ENCODE results near the gene PSMD7. TPM values are rescaled to one million over a fixed set of nuclear protein-coding genes. Genes with fewer than 3 reads are reported as not detected.

PSMD7 gene
- total and polyA plus RNA-seq, 2 of the 4 experiments (the other 2 are of a cell fraction) = 80.8 to 98.3 TPM

GRCh38 chr16:74279805-74280204 is 16.8 kb upstream of the PSMD7 start:
- no peak overlapping the region for H3K4me2 ChIP-seq (ENCODE audit: low read depth, low read length)
- WGBS, 2 experiments (ENCODE audit: extremely low coverage in 2 of 2, insufficient read length in 1 of 2) = 81% methylated on average over 3 of the region's 6 CpGs; no CpG with 5 or more reads in 1 of the 2 experiments
- intact Hi-C loops (cut with micrococcal nuclease) (loop anchor here (5.0 kb wide), 1 partner anchor 403 kb away; no protein-coding TSS in a partner anchor), dilution Hi-C loops (cut with HindIII; ENCODE audit: low sequenced_read_pairs, unreplicated experiment) (no loop called here), in situ Hi-C loops (cut with MboI; ENCODE audit: low sequenced_read_pairs) (loop anchor here (25.0 kb wide), 1 partner anchor 1218 kb away; no protein-coding TSS in a partner anchor)
- H3K4ac ChIP-seq (ENCODE audit: low read depth, low read length) = no peak overlapping the region
- TF ChIP-seq MAZ (IDR thresholded peaks at IDR 0.05; ENCODE audit: borderline replicate concordance, low read depth, low read length) (no peak), NFE2L2 (IDR thresholded peaks at IDR 0.05; ENCODE audit: low read depth, low read length) (no peak), MAFK (IDR thresholded peaks at IDR 0.05; ENCODE audit: low read depth, low read length) (no peak), RAD21 (IDR thresholded peaks at IDR 0.05; ENCODE audit: low read length) (no peak), CEBPB (IDR thresholded peaks at IDR 0.05; ENCODE audit: low read depth, low read length) (no peak), SMC3 (IDR thresholded peaks at IDR 0.05; ENCODE audit: low read depth, low read length) (no peak), BHLHE40 (IDR thresholded peaks at IDR 0.05; ENCODE audit: low read depth, low read length) (no peak), FOS (IDR thresholded peaks at IDR 0.05; ENCODE audit: low read depth, low read length) (no peak), RCOR1 (IDR thresholded peaks at IDR 0.05; ENCODE audit: insufficient replicate concordance, low read length) (no peak), USF2 (IDR thresholded peaks at IDR 0.05; ENCODE audit: low read depth, low read length) (no peak), RFX5 (IDR thresholded peaks at IDR 0.05; ENCODE audit: low read depth, low read length) (no peak), CHD1 (IDR thresholded peaks at IDR 0.05; ENCODE audit: low read depth, low read length) (no peak)
- H4K8ac ChIP-seq (ENCODE audit: low read depth in 2 of 2, low read length in 2 of 2) = no peak overlapping the region
- no peak overlapping the region for H3K18ac ChIP-seq (ENCODE audit: low read depth, low read length)
- ATAC-seq (ENCODE audit: low read depth) (no peak), DNase-seq (no peak)
- H4K20me1 ChIP-seq (ENCODE audit: insufficient read depth, low read length) = no peaks in the 10 kb centered on the region
- no peak overlapping the region for H2BK5ac ChIP-seq (ENCODE audit: low read depth, low read length, poor library complexity, severe bottlenecking)
- H3K9ac ChIP-seq (ENCODE audit: low read depth, low read length) = no peak overlapping the region
- no peak overlapping the region for H3K14ac ChIP-seq (replicated peaks; ENCODE audit: low read depth, low read length)
- H3K27me3 ChIP-seq (ENCODE audit: control insufficient read depth, insufficient read depth, low read length) = no peaks in the 10 kb centered on the region
- no peak overlapping the region for H3K27ac ChIP-seq (ENCODE audit: insufficient read depth, low read length)
- BruUV-seq (replicated peaks) = no TSS peak
- H3K23ac ChIP-seq (ENCODE audit: low read depth, low read length) = no peak overlapping the region
- H4K91ac ChIP-seq (ENCODE audit: insufficient read depth, low read depth, low read length) = no peak overlapping the region
- ChIA-PET CTCF (no interaction called here), POLR2A (ENCODE audit: unreplicated experiment) (no interaction called here)
- no peak overlapping the region for H3K56ac ChIP-seq (ENCODE audit: extremely low read depth, insufficient read depth, low read length)
- H2AK5ac ChIP-seq (ENCODE audit: low read depth, low read length) = no peak overlapping the region
- no peaks in the 10 kb centered on the region for H3K36me3 ChIP-seq (ENCODE audit: control insufficient read depth, insufficient read depth, low read length)
- no peaks in the 10 kb centered on the region for H3K9me3 ChIP-seq (ENCODE audit: control insufficient read depth, insufficient read depth, low read length)
- no peak overlapping the region for H2BK15ac ChIP-seq (ENCODE audit: low read depth, low read length)
- H2AFZ ChIP-seq (replicated peaks; ENCODE audit: low read length, poor library complexity) = no peak overlapping the region
- no peak overlapping the region for H4K5ac ChIP-seq (ENCODE audit: low read depth, low read length)
- H3K9me1 ChIP-seq (ENCODE audit: insufficient read depth, low read length) = no peaks in the 10 kb centered on the region
- H3K79me1 ChIP-seq (ENCODE audit: low read depth in 1 of 2, low read length in 2 of 2) = no peaks in the 10 kb centered on the region
- no peak overlapping the region for H2BK120ac ChIP-seq (ENCODE audit: low read depth, low read length)
- H2AK9ac ChIP-seq (replicated peaks; ENCODE audit: low read depth, low read length, poor library complexity) = no peak overlapping the region
- H3K4me3 ChIP-seq (ENCODE audit: insufficient read depth, low read depth, low read length) = no peak overlapping the region
- no peaks in the 10 kb centered on the region for H3K4me1 ChIP-seq (ENCODE audit: control insufficient read depth, insufficient read depth, low read length)
- H2BK20ac ChIP-seq (ENCODE audit: low read depth, low read length) = no peak overlapping the region
